GM18909 (cell line): Measurements from ENCODE around the gene ELAVL3.
"Not testable (repeated sequence)": the region's sequence is repeated elsewhere in the genome, so short reads cannot be mapped to it uniquely, and the experiment has no call there.

Source experiments
- ATAC-seq: cut with Tn5 transposase; IDR thresholded peaks from one replicate; pipeline ENCODE4 v1.9.1; 2021; ENCODE audit warnings: mild to moderate bottlenecking; ENCODE audit not compliant: unreplicated experiment, poor library complexity

ELAVL3 gene

GRCh38 chr19:11489378-11489777 is 8.5 kb upstream of the ELAVL3 start:
- no peak for ATAC-seq

GRCh38 chr19:11486661-11487503 is 6.0 kb upstream of the ELAVL3 start:
- no peak for ATAC-seq

- ATAC-seq = no peak
These were observed 4.5 kb upstream of the ELAVL3 start for GRCh38 chr19:11485245-11485837.

- ATAC-seq = no peak
These were observed 2.7 kb upstream of the ELAVL3 start for GRCh38 chr19:11483366-11484111.

- peak; percentile 67 for ATAC-seq
These were observed 1.7 kb upstream of the ELAVL3 start for GRCh38 chr19:11482384-11483050.

- peak; percentile 64 for ATAC-seq
These were observed 913 bp upstream of the ELAVL3 start for GRCh38 chr19:11481534-11482383.

GRCh38 chr19:11479898-11480714 is 740 bp downstream of the ELAVL3 start:
- ATAC-seq = no peak

GRCh38 chr19:11479090-11479897 is 1.6 kb downstream of the ELAVL3 start:
- ATAC-seq = no peak

- ATAC-seq = no peak
These were observed 2.4 kb downstream of the ELAVL3 start for GRCh38 chr19:11478167-11479089.

- no peak for ATAC-seq
These were observed 5.0 kb downstream of the ELAVL3 start for GRCh38 chr19:11475861-11476260.

GRCh38 chr19:11475343-11475742 is 5.5 kb downstream of the ELAVL3 start:
- ATAC-seq = not testable (repeated sequence)

- ATAC-seq = no peak
These were observed 7.1 kb downstream of the ELAVL3 start for GRCh38 chr19:11473725-11474124.

- not testable (repeated sequence) for ATAC-seq
These were observed 12.5 kb downstream of the ELAVL3 start for GRCh38 chr19:11468266-11468845.

GRCh38 chr19:11465600-11465999 is 15.2 kb downstream of the ELAVL3 start:
- no peak for ATAC-seq

GRCh38 chr19:11464333-11465265 is 16.2 kb downstream of the ELAVL3 start:
- ATAC-seq = no peak

GRCh38 chr19:11463391-11463790 is 17.5 kb downstream of the ELAVL3 start:
- no peak for ATAC-seq
